ENCODE results near the gene CCNQ. TPM values are rescaled to one million over a fixed set of nuclear protein-coding genes. Genes with fewer than 3 reads are reported as not detected.

Gene CCNQ
- 10 to 100 TPM; 18.1 to 18.9 TPM for total RNA-seq

DNA sequence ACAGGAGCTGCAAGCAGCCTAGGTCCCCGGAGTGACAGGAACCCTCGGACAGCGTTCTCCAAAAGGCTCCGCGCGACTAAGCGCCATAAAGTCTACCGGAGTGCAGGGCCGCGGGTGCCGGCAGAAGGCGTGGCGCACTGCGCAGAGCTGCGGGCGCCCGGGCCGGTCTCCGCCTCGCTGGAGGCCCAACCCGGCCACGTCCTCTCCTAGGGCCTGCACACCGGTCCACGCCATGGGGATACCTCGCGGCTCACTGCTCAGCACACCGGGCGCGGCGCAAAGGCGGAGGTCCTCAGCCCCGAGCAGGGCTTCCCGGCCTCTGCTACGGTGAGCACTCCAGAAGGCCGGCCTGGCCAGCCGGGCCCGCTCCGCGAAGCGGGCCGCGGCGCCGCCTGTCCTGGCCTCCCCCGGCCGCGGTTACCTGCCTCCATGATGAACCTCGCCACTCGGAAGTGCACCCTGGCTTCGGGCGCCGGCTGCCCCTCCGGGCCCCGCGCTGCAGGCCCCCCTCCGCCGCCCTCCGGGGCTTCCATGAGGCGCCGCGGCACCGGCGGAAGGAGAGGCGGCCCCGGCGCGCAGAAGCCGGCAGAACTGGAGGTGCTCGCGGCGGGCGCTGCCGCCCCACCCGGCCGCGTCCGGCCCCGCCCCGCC is at the start of gene CCNQ:
Gene CCNQ (minus strand): TSS at position 599 of the 651 bp plus-strand sequence. CDS start 66 bp downstream, at position 533.
- H3K36me3 Mint-ChIP-seq, result peaks cover 5% of the 10 kb centered on the region
- POLR2A ChIA-PET, result no interaction called here
- H3K9me3 Mint-ChIP-seq, result no peaks in the 10 kb centered on the region
- peak within 1 kb of the TSS; percentile 85 for H3K4me3 Mint-ChIP-seq
- H3K27me3 Mint-ChIP-seq, result no peaks in the 10 kb centered on the region
- peak within 1 kb of the TSS; percentile 60 for H3K27ac Mint-ChIP-seq
- CTCF ChIA-PET, result interaction anchor here (0.8 to 4.0 kb wide), 4 partner anchors 11 to 128 kb away, joined by 3 to 38 read pairs (median 6); partner anchors contain the start of gene HAUS7
- intact Hi-C loops (cut with micrococcal nuclease), result loop anchor here (1.0 to 2.0 kb wide), 2 partner anchors 128 to 657 kb away; partner anchors contain the start of gene HAUS7
- peak; percentile 33 for DNase-seq
- H3K4me1 Mint-ChIP-seq (ENCODE audit: low read depth), result peaks cover 36% of the 10 kb centered on the region

DNA sequence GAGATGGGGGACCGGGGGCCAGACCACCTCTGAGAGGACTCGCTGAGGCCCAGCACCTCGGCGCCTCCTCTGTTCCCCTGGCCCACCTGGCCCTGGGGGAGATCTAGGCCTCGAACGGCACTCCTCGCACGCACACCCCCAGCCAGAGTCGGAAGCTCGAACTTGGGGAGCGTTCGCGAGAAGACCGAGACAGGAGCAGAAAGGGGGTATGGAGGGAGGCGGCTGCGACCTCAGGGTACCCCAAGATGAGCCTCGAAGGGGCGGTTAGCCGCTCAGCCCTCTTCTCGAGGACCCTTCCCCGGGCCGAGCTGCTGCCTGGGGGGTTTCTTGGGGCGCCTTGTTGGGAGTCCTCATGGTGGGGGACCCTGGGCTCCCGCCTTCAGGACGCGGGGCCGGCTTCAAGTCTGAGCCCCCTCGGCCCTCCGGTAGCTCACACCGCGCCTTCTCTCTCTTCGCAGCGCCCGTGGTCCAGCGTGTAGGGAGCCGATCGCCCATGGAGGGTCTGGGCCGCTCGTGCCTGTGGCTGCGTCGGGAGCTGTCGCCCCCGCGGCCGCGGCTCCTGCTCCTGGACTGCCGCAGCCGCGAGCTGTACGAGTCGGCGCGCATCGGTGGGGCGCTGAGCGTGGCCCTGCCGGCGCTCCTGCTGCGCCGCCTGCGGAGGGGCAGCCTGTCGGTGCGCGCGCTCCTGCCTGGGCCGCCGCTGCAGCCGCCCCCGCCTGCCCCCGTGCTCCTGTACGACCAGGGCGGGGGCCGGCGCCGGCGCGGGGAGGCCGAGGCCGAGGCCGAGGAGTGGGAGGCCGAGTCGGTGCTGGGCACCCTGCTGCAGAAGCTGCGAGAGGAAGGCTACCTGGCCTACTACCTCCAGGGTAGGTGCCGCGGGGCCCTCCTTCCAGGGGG is 48.8 kb upstream of the CCNQ start:
- Mint-ChIP-seq H3K27ac (no peak overlapping the region), H3K9me3 (no peaks in the 10 kb centered on the region), H3K27me3 (peaks cover 25% of the 10 kb centered on the region), H3K36me3 (no peaks in the 10 kb centered on the region), H3K4me1 (ENCODE audit: low read depth) (peaks cover 4% of the 10 kb centered on the region), H3K4me3 (peak overlapping the region; percentile 29)
- ChIA-PET CTCF (interaction anchor here (1.3 to 4.4 kb wide), 9 partner anchors 8 to 108 kb away, joined by 3 to 28 read pairs (median 12); no protein-coding TSS in a partner anchor), POLR2A (no interaction called here)
- intact Hi-C loops (cut with micrococcal nuclease), result loop anchor here (5.0 kb wide), 2 partner anchors 40 to 90 kb away; no protein-coding TSS in a partner anchor
- no peak for DNase-seq

DNA sequence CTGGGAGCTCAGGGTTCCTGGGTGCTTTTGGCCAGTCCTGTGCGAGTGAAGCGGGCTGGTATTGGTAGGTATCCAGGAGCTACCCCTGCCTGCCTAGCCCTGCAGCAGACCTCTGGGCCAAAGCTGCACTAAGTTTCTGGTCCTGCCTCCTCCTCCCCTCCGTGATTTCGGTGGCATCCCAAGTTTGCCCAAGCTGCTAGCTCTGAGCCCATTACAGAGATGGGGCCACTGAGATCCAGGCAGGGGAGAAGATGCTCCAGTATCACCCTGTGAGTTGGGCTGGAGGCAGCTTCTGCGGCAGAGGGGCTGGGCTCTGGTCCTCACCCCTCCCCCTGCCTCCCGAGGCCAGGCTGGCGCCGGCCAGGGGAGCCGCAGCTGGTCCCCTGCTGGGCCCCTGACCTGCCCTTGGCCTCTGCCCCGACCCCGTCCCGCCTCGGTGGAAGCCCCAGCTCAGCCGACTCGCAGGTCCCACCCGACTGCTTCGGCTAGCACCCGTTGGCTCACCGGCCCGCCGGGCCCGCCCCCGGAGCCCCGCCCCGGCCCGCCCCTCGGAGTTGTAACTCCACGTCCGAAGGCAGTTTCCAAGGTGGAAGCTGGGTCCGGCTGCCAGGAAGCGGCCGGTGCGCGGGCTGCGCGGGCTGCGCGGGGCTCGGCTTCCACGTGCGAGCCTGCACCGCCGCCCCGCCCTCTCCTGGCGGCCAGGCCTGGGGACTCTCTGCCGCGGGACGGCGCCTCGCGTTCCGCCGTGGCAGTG is 47.9 kb upstream of the CCNQ start, which contains the start of gene DUSP9:
Gene DUSP9 (plus strand): TSS at position 584 of the 754 bp plus-strand sequence. CDS start 751 bp downstream, outside the sequence.
- peaks cover 26% of the 10 kb centered on the region for H3K27me3 Mint-ChIP-seq
- no peak for DNase-seq
- no peaks in the 10 kb centered on the region for H3K36me3 Mint-ChIP-seq
- POLR2A ChIA-PET, result no interaction called here
- intact Hi-C loops (cut with micrococcal nuclease), result loop anchor here (5.0 kb wide), 2 partner anchors 39 to 89 kb away; no protein-coding TSS in a partner anchor
- H3K4me3 Mint-ChIP-seq, result peak within 1 kb of the TSS; percentile 29
- no peaks in the 10 kb centered on the region for H3K9me3 Mint-ChIP-seq
- H3K27ac Mint-ChIP-seq, result no peak within 1 kb of the TSS
- H3K4me1 Mint-ChIP-seq (ENCODE audit: low read depth), result peaks cover 5% of the 10 kb centered on the region
- CTCF ChIA-PET, result interaction anchor here (1.0 to 4.4 kb wide), 6 partner anchors 11 to 108 kb away, joined by 3 to 26 read pairs (median 12); no protein-coding TSS in a partner anchor

DNA sequence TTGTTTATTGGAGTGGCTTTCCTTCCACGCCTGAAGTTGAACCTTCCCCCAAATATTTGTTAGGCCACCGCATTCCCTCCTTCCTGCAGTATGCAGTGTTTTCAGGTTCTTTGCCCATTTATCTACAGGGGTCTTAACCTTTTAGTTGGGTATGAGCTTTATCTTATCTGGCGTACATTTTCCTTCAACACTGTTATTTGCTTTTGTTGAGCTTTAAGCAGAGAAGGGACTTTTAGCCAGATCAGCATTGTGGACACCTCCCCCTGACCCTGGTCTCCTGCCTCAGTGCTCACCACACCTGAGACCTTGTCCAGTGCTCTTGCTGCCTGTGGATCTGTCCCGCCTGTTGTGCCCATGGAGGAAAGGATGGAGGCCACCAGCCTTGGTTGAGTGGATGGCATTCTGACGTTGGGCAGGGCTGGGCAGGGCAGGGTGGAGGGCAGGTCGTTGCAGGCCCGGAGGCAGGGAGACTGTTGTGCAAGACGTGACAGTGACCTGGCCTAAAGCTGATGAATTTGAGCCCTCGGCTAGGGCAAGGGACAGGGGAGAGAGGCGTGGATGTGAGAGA is 47.1 kb upstream of the CCNQ start:
- CTCF ChIA-PET, result interaction anchor here (1.0 to 4.4 kb wide), 7 partner anchors 10 to 107 kb away, joined by 3 to 26 read pairs (median 12); no protein-coding TSS in a partner anchor

DNA sequence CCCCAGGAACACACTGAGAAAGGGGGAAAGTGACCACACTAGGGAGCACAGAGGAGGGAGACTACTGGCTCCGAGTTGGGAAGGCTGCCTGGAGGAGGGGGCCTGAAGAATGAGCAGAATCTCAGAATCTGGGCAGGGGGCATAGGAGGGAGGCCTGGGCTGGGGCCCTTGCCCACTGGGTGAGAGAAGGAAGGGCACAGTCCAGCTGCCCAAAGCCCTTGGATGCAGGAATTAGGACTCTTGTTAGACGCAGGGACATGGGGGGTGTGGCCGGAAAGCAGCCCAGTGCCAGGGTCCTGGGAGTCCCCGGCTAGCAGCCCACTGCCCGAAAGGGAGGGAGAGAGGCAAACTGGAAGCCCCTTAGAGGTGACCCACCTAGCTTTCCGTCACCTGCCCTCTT is 46.2 kb upstream of the CCNQ start:
- Mint-ChIP-seq H3K27ac (no peak overlapping the region), H3K27me3 (peaks cover 36% of the 10 kb centered on the region), H3K36me3 (no peaks in the 10 kb centered on the region), H3K4me1 (ENCODE audit: low read depth) (peaks cover 9% of the 10 kb centered on the region), H3K4me3 (no peak overlapping the region), H3K9me3 (no peaks in the 10 kb centered on the region)
- no peak for DNase-seq
- POLR2A ChIA-PET, result no interaction called here
- CTCF ChIA-PET, result interaction anchor here (1.2 to 3.0 kb wide), 7 partner anchors 9 to 106 kb away, joined by 3 to 12 read pairs (median 6); no protein-coding TSS in a partner anchor
- intact Hi-C loops (cut with micrococcal nuclease), result loop anchor here (5.0 kb wide), 2 partner anchors 38 to 88 kb away; no protein-coding TSS in a partner anchor

More for the DNA sequence above, 47.1 kb upstream of the CCNQ start:
- no peak overlapping the region for H3K27ac Mint-ChIP-seq
- intact Hi-C loops (cut with micrococcal nuclease), result loop anchor here (5.0 kb wide), 2 partner anchors 39 to 89 kb away; no protein-coding TSS in a partner anchor
- peaks cover 9% of the 10 kb centered on the region for H3K4me1 Mint-ChIP-seq (ENCODE audit: low read depth)
- no peak for DNase-seq
- no peaks in the 10 kb centered on the region for H3K9me3 Mint-ChIP-seq
- H3K36me3 Mint-ChIP-seq, result no peaks in the 10 kb centered on the region
- POLR2A ChIA-PET, result no interaction called here
- no peak overlapping the region for H3K4me3 Mint-ChIP-seq
- peaks cover 33% of the 10 kb centered on the region for H3K27me3 Mint-ChIP-seq

DNA sequence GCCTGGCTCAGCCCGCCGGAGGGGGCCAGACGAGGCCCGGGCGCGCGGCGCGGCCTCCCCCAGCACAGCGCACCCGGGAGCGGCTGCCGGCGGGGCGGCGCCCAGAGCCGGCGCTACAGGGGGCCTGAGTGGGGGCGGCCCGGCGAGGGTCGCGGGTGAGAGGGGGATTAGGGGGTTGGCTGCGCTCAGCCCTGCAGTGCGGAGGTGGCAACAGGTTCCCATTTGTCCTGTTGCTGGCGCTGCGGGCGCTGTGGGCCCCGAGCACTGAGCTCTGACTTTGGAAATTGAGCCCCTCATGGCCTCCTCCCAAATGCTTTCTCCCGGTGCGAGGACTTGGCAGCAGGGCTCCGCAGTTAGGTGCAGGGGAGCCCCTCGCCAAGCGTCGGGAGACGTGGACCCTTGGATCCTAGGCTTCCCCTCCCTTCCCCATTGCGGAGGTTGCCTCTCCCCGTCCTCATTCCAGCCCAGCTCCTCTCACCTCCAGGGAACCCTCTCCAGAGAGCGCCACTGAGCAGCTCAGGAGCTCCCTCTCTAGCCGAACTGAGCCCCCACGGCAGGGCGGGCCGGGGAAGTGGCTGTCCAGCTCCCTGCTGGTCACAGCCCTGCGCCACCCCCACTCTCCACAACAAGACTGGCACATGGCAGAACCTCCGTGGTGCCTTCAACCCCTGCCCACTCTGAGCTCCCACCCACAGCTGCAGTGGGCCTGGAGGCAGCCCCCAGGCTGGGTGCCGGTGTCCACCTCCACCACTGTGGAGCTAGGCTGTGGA is 45.6 kb upstream of the CCNQ start:
- DNase-seq, result no peak
- Mint-ChIP-seq H3K4me3 (no peak overlapping the region), H3K27me3 (peaks cover 36% of the 10 kb centered on the region), H3K9me3 (no peaks in the 10 kb centered on the region), H3K36me3 (no peaks in the 10 kb centered on the region), H3K4me1 (ENCODE audit: low read depth) (peaks cover 9% of the 10 kb centered on the region), H3K27ac (no peak overlapping the region)
- POLR2A ChIA-PET, result no interaction called here
- intact Hi-C loops (cut with micrococcal nuclease), result loop anchor here (5.0 kb wide), 2 partner anchors 37 to 87 kb away; no protein-coding TSS in a partner anchor
- CTCF ChIA-PET, result interaction anchor here (1.2 to 3.0 kb wide), 7 partner anchors 8 to 105 kb away, joined by 3 to 12 read pairs (median 6); no protein-coding TSS in a partner anchor

DNA sequence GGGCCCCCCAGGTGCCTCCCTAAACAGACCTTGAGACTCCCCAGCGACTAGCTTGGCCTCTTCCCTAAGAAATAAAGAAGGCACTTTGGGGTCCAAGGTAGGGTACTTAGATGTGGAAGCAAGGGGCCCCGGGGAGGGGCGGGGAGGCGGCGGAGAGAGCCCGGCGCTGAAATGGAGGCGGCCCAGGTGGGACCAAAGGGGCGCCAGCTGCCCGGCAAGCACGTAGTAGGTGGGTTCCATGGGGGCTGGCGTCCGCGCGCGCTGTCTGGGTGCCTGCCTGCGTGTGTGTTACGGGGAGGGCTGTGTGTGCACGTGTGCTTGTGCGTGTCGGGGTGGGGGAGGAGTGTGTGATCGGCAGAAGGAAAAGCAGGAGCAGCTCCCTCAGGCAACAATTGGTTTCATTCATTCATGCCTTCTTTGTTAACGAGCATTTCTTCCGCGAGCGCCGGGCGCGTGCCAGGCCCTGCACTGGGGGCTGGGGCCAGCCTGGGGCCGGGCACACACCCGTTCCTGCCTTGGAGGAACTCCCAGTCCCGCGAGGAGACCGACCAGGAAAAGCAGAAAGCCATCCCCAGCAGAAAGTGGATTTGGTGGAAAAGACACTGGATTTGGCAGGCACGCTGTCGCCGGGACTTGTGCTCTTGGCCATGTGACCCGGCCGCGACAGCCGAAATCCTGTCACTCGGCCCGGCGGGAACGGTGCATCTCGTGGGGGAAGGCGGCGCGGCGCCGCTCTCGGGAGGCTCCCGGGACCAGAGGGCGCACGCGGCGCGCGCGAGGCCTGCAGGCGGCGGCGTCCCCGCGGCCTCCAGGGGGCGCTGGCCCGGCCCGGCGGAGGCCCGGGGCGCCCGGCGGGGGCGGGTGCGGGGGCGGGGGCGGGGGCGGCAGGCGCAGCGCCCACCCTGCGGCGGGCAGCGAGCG is 44.8 kb upstream of the CCNQ start:
- Mint-ChIP-seq H3K4me3 (no peak overlapping the region), H3K36me3 (no peaks in the 10 kb centered on the region), H3K27me3 (peaks cover 36% of the 10 kb centered on the region), H3K9me3 (no peaks in the 10 kb centered on the region), H3K4me1 (ENCODE audit: low read depth) (peaks cover 9% of the 10 kb centered on the region), H3K27ac (no peak overlapping the region)
- ChIA-PET POLR2A (no interaction called here), CTCF (interaction anchor here (0.9 to 3.0 kb wide), 6 partner anchors 14 to 34 kb away, joined by 3 to 12 read pairs (median 5); no protein-coding TSS in a partner anchor)
- no peak for DNase-seq
- intact Hi-C loops (cut with micrococcal nuclease), result no loop called here

DNA sequence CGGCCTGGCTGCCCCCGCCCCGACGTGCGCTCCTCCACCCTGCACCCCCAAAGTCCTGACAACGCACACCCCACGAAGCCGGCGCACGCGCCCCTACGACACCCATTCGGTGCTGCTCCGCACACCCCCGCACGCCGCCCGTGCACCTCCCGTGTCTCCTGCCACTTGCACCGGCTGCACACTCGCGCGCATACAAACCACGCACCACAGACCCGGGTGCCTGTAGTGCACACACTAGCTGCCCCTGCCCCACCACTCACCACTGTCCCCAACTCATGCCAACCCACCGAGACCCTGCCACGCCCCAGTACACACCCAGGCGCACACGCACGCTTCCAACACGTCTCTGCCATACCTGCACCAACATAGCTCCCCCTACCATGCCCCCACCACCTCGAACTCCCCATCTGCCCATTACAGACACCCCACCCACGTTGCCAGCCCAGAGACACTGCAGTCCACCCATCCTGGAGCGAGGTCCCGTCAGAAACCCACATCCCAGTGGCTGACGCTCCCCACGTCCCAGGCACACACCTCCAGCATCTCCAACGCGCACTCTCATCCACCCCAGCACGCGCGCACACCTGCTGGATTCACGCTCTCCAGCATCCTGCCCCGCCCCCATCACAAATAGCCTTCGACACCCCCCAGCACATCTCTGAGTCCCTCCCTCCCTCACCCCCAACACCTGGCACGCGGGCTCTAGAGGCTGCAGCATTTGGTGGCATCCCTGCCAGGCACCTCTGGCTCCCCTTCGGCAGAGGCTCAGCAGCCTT is 43.9 kb upstream of the CCNQ start:
- Mint-ChIP-seq H3K27ac (no peak overlapping the region), H3K4me1 (ENCODE audit: low read depth) (peaks cover 9% of the 10 kb centered on the region), H3K27me3 (peaks cover 32% of the 10 kb centered on the region), H3K36me3 (no peaks in the 10 kb centered on the region), H3K9me3 (no peaks in the 10 kb centered on the region), H3K4me3 (peak overlapping the region; percentile 26)
- no peak for DNase-seq
- intact Hi-C loops (cut with micrococcal nuclease), result no loop called here
- ChIA-PET CTCF (interaction anchor here (1.0 to 3.0 kb wide), 4 partner anchors 14 to 33 kb away, joined by 3 to 12 read pairs (median 7); no protein-coding TSS in a partner anchor), POLR2A (no interaction called here)

DNA sequence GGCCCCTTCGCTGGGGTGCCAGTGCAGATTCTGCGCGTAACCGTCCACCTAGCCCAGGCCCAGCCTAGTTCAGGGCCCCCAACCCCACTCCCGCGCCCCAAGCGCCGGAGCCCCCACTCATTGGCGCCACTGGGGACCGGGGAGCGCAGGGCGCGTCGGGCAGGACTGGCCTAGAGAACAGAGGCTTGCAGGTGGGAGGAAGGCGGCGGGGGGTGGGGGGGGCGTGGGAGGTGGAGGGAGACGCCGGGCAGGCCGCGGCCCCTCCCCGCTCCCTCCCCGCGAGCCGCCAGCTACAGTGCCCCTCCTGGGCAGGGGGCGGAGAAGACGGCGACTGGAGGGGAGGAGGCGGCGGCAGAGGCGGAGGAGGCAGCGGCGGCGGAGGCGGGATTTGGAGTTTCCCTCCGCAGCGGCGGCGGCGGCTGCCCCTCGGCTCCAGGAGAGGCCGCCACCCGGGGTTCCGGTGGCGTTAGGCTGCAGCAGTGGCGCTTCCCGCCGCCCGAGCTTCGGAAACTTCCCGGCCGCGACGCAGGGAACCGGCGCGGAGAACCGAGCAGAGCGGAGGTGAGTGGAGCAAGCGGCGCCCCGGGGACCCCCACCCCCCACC is 43.2 kb upstream of the CCNQ start:
- H3K27me3 Mint-ChIP-seq, result peaks cover 32% of the 10 kb centered on the region
- POLR2A ChIA-PET, result no interaction called here
- H3K4me3 Mint-ChIP-seq, result no peak overlapping the region
- peaks cover 9% of the 10 kb centered on the region for H3K4me1 Mint-ChIP-seq (ENCODE audit: low read depth)
- no peak for DNase-seq
- intact Hi-C loops (cut with micrococcal nuclease), result no loop called here
- no peaks in the 10 kb centered on the region for H3K36me3 Mint-ChIP-seq
- CTCF ChIA-PET, result interaction anchor here (1.0 kb wide), 1 partner anchor 20 kb away, joined by 3 read pairs; no protein-coding TSS in a partner anchor
- no peaks in the 10 kb centered on the region for H3K9me3 Mint-ChIP-seq
- no peak overlapping the region for H3K27ac Mint-ChIP-seq
